Measurements from ENCODE around the gene TMEM26. TPM values are rescaled to one million over a fixed set of nuclear protein-coding genes. Genes with fewer than 3 reads are reported as not detected.

TMEM26 gene
- total and polyA plus RNA-seq, 2 of the 8 experiments (the other 6 are each of a cell fraction or from before 2014, with no cell fraction given): 1.6 to 2.8 TPM

- no peak for TF ChIP-seq GTF2F1 (IDR thresholded peaks at IDR 0.05; ENCODE audit: borderline replicate concordance, low read depth, low read length)
- TF ChIP-seq CREB1 (IDR thresholded peaks at IDR 0.05): no peak
- TF ChIP-seq BACH1 (IDR thresholded peaks at IDR 0.05; ENCODE audit: low read length): no peak
- TF ChIP-seq BRCA1 (IDR thresholded peaks at IDR 0.05; ENCODE audit: low read depth, low read length): no peak
- no peak for TF ChIP-seq HDAC6 (IDR thresholded peaks at IDR 0.05; ENCODE audit: low read depth, low read length)
- TF ChIP-seq CBX5 (IDR thresholded peaks at IDR 0.05; ENCODE audit: low read depth, low read length): no peak
- no peak for TF ChIP-seq RNF2 (IDR thresholded peaks at IDR 0.05; ENCODE audit: borderline replicate concordance, low read depth, low read length, missing control alignments, poor library complexity, severe bottlenecking)
- TF ChIP-seq JUND (IDR thresholded peaks at IDR 0.05; ENCODE audit: low read length): no peak
- no peak for TF ChIP-seq MAFK (IDR thresholded peaks at IDR 0.05; ENCODE audit: low read depth, low read length)
- no peak for TF ChIP-seq ZNF274 (IDR thresholded peaks at IDR 0.05; ENCODE audit: borderline replicate concordance, extremely low read depth, low read length)
Observed at GRCh38 chr10:61464461-61465170, 11.4 kb upstream of the TMEM26 start (continued).
